HCT116 (cell line): ENCODE results near the gene PRELP. TPM values are rescaled to one million over a fixed set of nuclear protein-coding genes. Genes with fewer than 3 reads are reported as not detected.

Experiments
- ATAC-seq: fragments of 200-7000 bp; cut with Tn5 transposase; 2 replicates; pipeline ENCODE4 v1.9.1; 2020; ENCODE audit warnings: mild to moderate bottlenecking, moderate library complexity
- BruUV-seq: library from RNA; stranded (reverse); fragments of 400-500 nt; replicated peaks from 2 replicates; lab custom pipeline; 2021; lab: Mats Ljungman, UMichigan
- CTCF ChIA-PET: fragments of 300-600 bp; sonication (Branson Sonifier 250); formaldehyde crosslinking; loops from one replicate; lab custom pipeline; 2021; ENCODE audit warnings: antibody characterized with exemption; lab: Charles Lee
- POLR2A ChIA-PET: fragments of 300-600, 350-600 bp; sonication (Branson Sonifier 250); formaldehyde crosslinking; loops from one replicate; lab custom pipeline; 2021; ENCODE audit warnings: antibody characterized with exemption; lab: Charles Lee
- RAD21 ChIA-PET, 2 experiments: fragments of 300-600 bp; sonication (Branson Sonifier 250); formaldehyde crosslinking; loops; one replicate each; lab custom pipeline; 2023; ENCODE audit warnings: low total read pairs in 2 of 2; ENCODE audit not compliant: uncharacterized antibody in 2 of 2, unreplicated experiment in 2 of 2, low non-redundant PET in 1 of 2; lab: Charles Lee
- DNase-seq: peaks from one replicate; pipeline ENCODE4 v3.0.0-alpha.2; 2010; ENCODE audit warnings: low read depth, low spot score
- H2AFZ ChIP-seq: fragments of 200-600 bp; shearing (Covaris generic), sonication (generic); 2 replicates; pipeline ENCODE4 v1.6.1; 2017; ENCODE audit warnings: low read depth, mixed run types, mixed read lengths, antibody characterized with exemption, low read length; ENCODE audit not compliant: poor library complexity, severe bottlenecking
- H3K27ac ChIP-seq: 2 replicates; pipeline ENCODE4 v1.5.1; 2012; ENCODE audit warnings: low read depth, low read length
- H3K27me3 ChIP-seq: fragments of 200-600 bp; sonication (generic); 2 replicates; pipeline ENCODE4 v1.6.1; 2016; ENCODE audit warnings: mixed run types, low read length, mixed read lengths; ENCODE audit not compliant: insufficient read depth
- H3K36me3 ChIP-seq, 2 experiments: fragments of 200-500 bp in 1 of 2; fragments of 200-600 bp in 1 of 2; sonication (Bioruptor generic) in 1 of 2; sonication (generic) in 1 of 2; 2 replicates each; pipeline versions ENCODE4 v1.5.1 to v1.6.1; 2014 to 2016; ENCODE audit warnings: low read length in 2 of 2, inconsistent platforms in 1 of 2, mixed read lengths in 1 of 2, mixed run types in 1 of 2; ENCODE audit not compliant: insufficient read depth in 2 of 2, control insufficient read depth in 1 of 2
- H3K4me1 ChIP-seq, 2 experiments: fragments of 200-600 bp in 1 of 2; sonication (generic) in 1 of 2; 2 replicates each; pipeline versions ENCODE4 v1.5.1 to v1.6.1; 2012 to 2017; ENCODE audit warnings: low read length in 2 of 2, inconsistent platforms in 1 of 2, mild to moderate bottlenecking in 1 of 2, mixed read lengths in 1 of 2, mixed run types in 1 of 2, moderate library complexity in 1 of 2; ENCODE audit not compliant: insufficient read depth in 2 of 2, control insufficient read depth in 1 of 2
- H3K4me2 ChIP-seq: fragments of 200-600 bp; sonication (generic); 2 replicates; pipeline ENCODE4 v1.6.1; 2017; ENCODE audit warnings: mixed run types, low read length, mixed read lengths
- H3K4me3 ChIP-seq, 2 experiments: fragments of 200-600 bp in 1 of 2; sonication (generic) in 1 of 2; replicated peaks in 1 of 2; 2 replicates each; pipeline ENCODE4 v1.5.1; 2011 to 2016; ENCODE audit warnings: low read length in 2 of 2, control low read depth in 1 of 2, low read depth in 1 of 2, mild to moderate bottlenecking in 1 of 2, mixed read lengths in 1 of 2, mixed run types in 1 of 2
- H3K79me2 ChIP-seq: fragments of 200-600 bp; sonication (generic); 2 replicates; pipeline ENCODE4 v1.6.1; 2017; ENCODE audit warnings: mild to moderate bottlenecking, mixed run types, low read length, moderate library complexity, mixed read lengths; ENCODE audit not compliant: insufficient read depth
- H3K9ac ChIP-seq: fragments of 200-600 bp; sonication (generic); 2 replicates; pipeline ENCODE4 v1.6.1; 2016; ENCODE audit warnings: low read length, mixed read lengths
- H3K9me2 ChIP-seq: fragments of 200-600 bp; sonication (generic), shearing (Covaris generic); 2 replicates; pipeline ENCODE4 v1.6.1; 2017; ENCODE audit warnings: mixed run types, mild to moderate bottlenecking, moderate library complexity; ENCODE audit not compliant: insufficient read depth
- H3K9me3 ChIP-seq, 2 experiments: fragments of 200-500 bp in 1 of 2; fragments of 200-600 bp in 1 of 2; sonication (Bioruptor generic) in 1 of 2; sonication (generic) in 1 of 2; 2 replicates each; pipeline ENCODE4 v1.6.1; 2014 to 2017; ENCODE audit warnings: low read length in 2 of 2, mixed read lengths in 2 of 2, inconsistent platforms in 1 of 2, low read depth in 1 of 2, mild to moderate bottlenecking in 1 of 2, mixed run types in 1 of 2, moderate library complexity in 1 of 2; ENCODE audit not compliant: control insufficient read depth in 1 of 2, insufficient read depth in 1 of 2
- H4K20me1 ChIP-seq: fragments of 200-600 bp; sonication (generic), shearing (Covaris generic); 2 replicates; pipeline ENCODE4 v1.6.1; 2017; ENCODE audit warnings: mixed run types, mild to moderate bottlenecking, moderate library complexity; ENCODE audit not compliant: insufficient read depth
- CEBPB ChIP-seq: IDR thresholded peaks from 2 replicates; pipeline ENCODE4 v1.6.1; 2012; ENCODE audit warnings: low read depth
- ELF1 ChIP-seq: IDR thresholded peaks from 2 replicates; pipeline ENCODE4 v1.6.1; 2012; ENCODE audit warnings: low read depth, borderline replicate concordance
- EZH2phosphoT487 ChIP-seq: fragments of 200-600 bp; IDR thresholded peaks from 2 replicates; pipeline ENCODE4 v1.6.1; 2018; ENCODE audit warnings: antibody characterized with exemption, borderline replicate concordance
- POLR2AphosphoS5 ChIP-seq: IDR thresholded peaks from 2 replicates; pipeline ENCODE4 v1.6.1; 2011; ENCODE audit warnings: mild to moderate bottlenecking, low read depth, low read length, moderate library complexity
- REST ChIP-seq: IDR thresholded peaks from 2 replicates; pipeline ENCODE4 v1.6.1; 2012; ENCODE audit warnings: low read depth
- SRF ChIP-seq: IDR thresholded peaks from 2 replicates; pipeline ENCODE4 v1.6.1; 2012; ENCODE audit warnings: low read depth
- TCF7L2 ChIP-seq: IDR thresholded peaks from 2 replicates; pipeline ENCODE4 v1.7.0; 2011; ENCODE audit warnings: borderline replicate concordance, inconsistent platforms; ENCODE audit not compliant: insufficient read depth, insufficient read length; ENCODE audit errors: extremely low read depth
- YY1 ChIP-seq: IDR thresholded peaks from 2 replicates; pipeline ENCODE4 v1.6.1; 2011; ENCODE audit warnings: low read length, low read depth, moderate library complexity, mild to moderate bottlenecking; ENCODE audit not compliant: insufficient replicate concordance; ENCODE audit errors: extremely low read depth
- ZNF274 ChIP-seq: fragments of 200-500 bp; sonication (Bioruptor generic); IDR thresholded peaks from 2 replicates; pipeline ENCODE4 v1.6.1; 2014; ENCODE audit warnings: mild to moderate bottlenecking, low read depth, low read length, inconsistent platforms
- intact Hi-C: fragments of 100-400 bp; cut with micrococcal nuclease; formaldehyde crosslinking; loops from 2 replicates; pipeline ENCODE4 v1.10.0; 2022
- total RNA-seq: library from RNA; stranded (reverse); gene quantifications from one replicate; pipeline ENCODE4 v1.2.1, GENCODE V29; 2021; ENCODE audit not compliant: unreplicated experiment

PRELP gene
- total RNA-seq, 1 experiment from 2014 or later: 0.10 TPM

GRCh38 chr1:203428981-203429599, 46.5 kb upstream of the PRELP start:
- Histone ChIP-seq H3K36me3 (no peaks in the 10 kb centered on the region), H4K20me1 (no peaks in the 10 kb centered on the region), H3K27ac (no peak overlapping the region), H3K79me2 (no peaks in the 10 kb centered on the region), H3K4me1 (no peaks in the 10 kb centered on the region), H3K4me2 (no peak overlapping the region), H3K9me3 (no peaks in the 10 kb centered on the region), H3K4me3 (no peak overlapping the region), H3K9me2 (no peaks in the 10 kb centered on the region), H3K27me3 (peaks cover 60% of the 10 kb centered on the region), H2AFZ (no peak overlapping the region), H3K9ac (no peak overlapping the region)
- DNase-seq: no peak
- ChIA-PET POLR2A (no interaction called here), CTCF (interaction anchor here (1.4 kb wide), 1 partner anchor 156 kb away, joined by 4 read pairs; no protein-coding TSS in a partner anchor), RAD21 (no interaction called here)
- no peak for ATAC-seq
- TF ChIP-seq REST (no peak), CEBPB (no peak), YY1 (no peak), EZH2phosphoT487 (no peak), TCF7L2 (no peak), ELF1 (no peak), SRF (no peak), ZNF274 (no peak), POLR2AphosphoS5 (no peak)
- BruUV-seq: no TSS peak
- intact Hi-C loops: no loop called here
